Pancreas (tissue), 10 donors: ENCODE results near the gene C2orf68. TPM values are rescaled to one million over a fixed set of nuclear protein-coding genes. Genes with fewer than 3 reads are reported as not detected.
"Not testable (repeated sequence)": the region's sequence is repeated elsewhere in the genome, so short reads cannot be mapped to it uniquely, and the experiment has no call there.

Source experiments
- ATAC-seq, 4 donors: fragments of 200-7000 bp; cut with Tn5 transposase; one replicate each; pipeline versions ENCODE4 v1.8.0 to v1.9.1; 2020; ENCODE audit warnings: mild to moderate bottlenecking in 4 of 4, moderate library complexity in 4 of 4
- DNase-seq, 6 donors: peaks; one replicate each; pipeline ENCODE4 v3.0.0-alpha.2; 2020
- FAIRE-seq: peaks from 2 replicates; lab custom pipeline; 2012; peaks lifted over from hg19 to GRCh38; lab: Jason Lieb, UNC
- H3K27ac ChIP-seq, 4 donors: fragments of 200-600 bp; sonication (generic); 1 replicate in 3 of 4; 2 replicates in 1 of 4; pipeline versions ENCODE4 v1.5.0 to v1.8.0; 2020
- H3K27me3 ChIP-seq, 4 donors: fragments of 200-600 bp; one replicate each; pipeline ENCODE4 v1.8.0; 2021
- H3K36me3 ChIP-seq, 3 donors: fragments of 200-600 bp; sonication (generic) in 1 of 3; one replicate each; pipeline versions ENCODE4 v1.5.0 to v1.8.0; 2020 to 2021
- H3K4me1 ChIP-seq, 3 donors: fragments of 200-600 bp; one replicate each; pipeline ENCODE4 v1.8.0; 2021
- H3K4me3 ChIP-seq, 4 donors: fragments of 200-600 bp; sonication (generic) in 2 of 4; one replicate each; pipeline versions ENCODE4 v1.5.0 to v1.8.0; 2020 to 2021
- H3K9me3 ChIP-seq, 4 donors: fragments of 200-600 bp; one replicate each; pipeline ENCODE4 v1.8.0; 2021
- CTCF ChIP-seq, 4 donors: fragments of 200-600 bp; sonication (generic) in 3 of 4; IDR thresholded peaks; one replicate each; pipeline versions ENCODE4 v1.5.0 to v1.8.0; 2021; ENCODE audit warnings: antibody characterized with exemption in 4 of 4
- WGBS, 2 donors: extraction: QIAGEN DNeasy Blood & Tissue Kit; methylation state at CpG; one replicate each; pipeline ENCODE4 v1.1.7; 2013; 5-methylcytosine and 5-hydroxymethylcytosine counted together
- intact Hi-C, 3 donors: fragments of 100-400 bp; cut with DNase I; formaldehyde crosslinking; loops; one replicate each; pipeline versions ENCODE4 v1.11.1 to v1.14.2; 2022
- polyA plus RNA-seq, 2 donors: library from polyadenylated mRNA; stranded (reverse); fragments of 200-250 nt; gene quantifications; one replicate each; pipeline ENCODE4 v1.2.3, GENCODE V29; 2013
- total RNA-seq, 6 donors: library from RNA; stranded (reverse); fragmentation: NEBNext Ultra II Directional in 4 of 6; extraction: Animal tissue kit (Norgen Biotek cat#: 25700) in 4 of 6; gene quantifications; one replicate each; pipeline versions ENCODE4 v1.2.1 to v1.2.4, GENCODE V29; 2021 to 2023
- donor health status: healthy with polysubstance abuse.
- donor health status: DM: no; HTN: no; CAD: no; lungs with moderate emphysema.
- donor health status: DM: no; HTN: no; CAD: no.
- donor health status: control.
- donor health status: control.
- donor health status: Bipolar disorder and iron deficiency.
- donor health status: DM: yes; HTN: yes; CAD: no.
- donor health status: DM: no; HTN: no; CAD: no.
- donor health status: DM: no; HTN: no; CAD: no.
- donor health status: DM: yes; HTN: yes; CAD: no.

Gene C2orf68
- total and polyA plus RNA-seq, 8 donors, result 12.3 to 33.1 (median 15.8) TPM

- Histone ChIP-seq H3K27me3 (no peaks in the 10 kb centered on the region), H3K4me1 (peaks cover 0 to 15% (median 9%) of the 10 kb centered on the region in 3 donors), H3K4me3 (no peak overlapping the region), H3K36me3 (no peaks in the 10 kb centered on the region), H3K9me3 (no peaks in the 10 kb centered on the region), H3K27ac (no peak overlapping the region)
- FAIRE-seq, result no peak
- no peak for TF ChIP-seq CTCF (IDR thresholded peaks at IDR 0.05)
- WGBS, 2 donors, result 85 to 87% methylated on average over 5 of the region's 5 CpGs
- DNase-seq, result no peak
- no peak for ATAC-seq
- intact Hi-C loops, result no loop called here
Measured at GRCh38 chr2:85564144-85564563, 47.7 kb downstream of the C2orf68 start.

GRCh38 chr2:85561280-85562212, 50.3 kb downstream of the C2orf68 start, which contains the start of gene GGCX:
TSS of gene GGCX (minus strand) at chr2:85561493. CDS start at chr2:85561428, 65 bp downstream.
- Histone ChIP-seq H3K4me1 (peaks cover 0 to 15% (median 9%) of the 10 kb centered on the region in 3 donors), H3K27ac (peak within 1 kb of the TSS; percentile 80 to 87 (median 84)), H3K9me3 (no peaks in the 10 kb centered on the region), H3K4me3 (peak within 1 kb of the TSS; percentile 45 to 86 (median 76)), H3K36me3 (no peaks in the 10 kb centered on the region), H3K27me3 (no peaks in the 10 kb centered on the region)
- ATAC-seq (peak; percentile 96 to 98 (median 96)), DNase-seq (peak; percentile 95 to 98 (median 96)), FAIRE-seq (no peak)
- TF ChIP-seq CTCF (IDR thresholded peaks at IDR 0.05), result no peak
- 2 to 3% methylated on average over 63 to 64 of the region's 64 CpGs for WGBS, 2 donors
- intact Hi-C loops, result no loop called here

- Histone ChIP-seq H3K4me1 (peaks cover 0 to 15% (median 9%) of the 10 kb centered on the region in 3 donors), H3K27ac (peak overlapping the region; percentile 80 to 87 (median 84)), H3K4me3 (peak overlapping the region; percentile 45 to 86 (median 76)), H3K27me3 (no peaks in the 10 kb centered on the region), H3K9me3 (no peaks in the 10 kb centered on the region), H3K36me3 (no peaks in the 10 kb centered on the region)
- no peak for TF ChIP-seq CTCF (IDR thresholded peaks at IDR 0.05)
- FAIRE-seq (no peak), DNase-seq (no peak), ATAC-seq (peak; percentile 7 to 36 (median 23))
- intact Hi-C loops, result no loop called here
- WGBS, 2 donors, result 1% methylated on average over 14 of the region's 14 CpGs
Measured at GRCh38 chr2:85560812-85561279, 51.0 kb downstream of the C2orf68 start.

GRCh38 chr2:85560403-85560726, 51.5 kb downstream of the C2orf68 start:
- DNase-seq, H3K27me3 ChIP-seq, H3K9me3 ChIP-seq, intact Hi-C loops, ATAC-seq, H3K36me3 ChIP-seq, FAIRE-seq: not testable (repeated sequence)
- H3K4me1 ChIP-seq, result peaks cover 0 to 15% (median 9%) of the 10 kb centered on the region in 3 donors
- peak overlapping the region in 3 of 4 donors; percentile 45 to 86 (median 81) for H3K4me3 ChIP-seq
- WGBS, 2 donors, result 41 to 44% methylated on average over 12 of the region's 12 CpGs
- peak overlapping the region in 1 of 4 donors; percentile 83 for H3K27ac ChIP-seq

GRCh38 chr2:85558160-85558559, 53.7 kb downstream of the C2orf68 start:
- Histone ChIP-seq H3K27ac (no peak overlapping the region), H3K4me3 (no peak overlapping the region), H3K4me1 (peaks cover 0 to 15% (median 9%) of the 10 kb centered on the region in 3 donors), H3K36me3 (peaks cover 0 to 18% (median 2%) of the 10 kb centered on the region in 3 donors), H3K27me3 (no peaks in the 10 kb centered on the region), H3K9me3 (no peaks in the 10 kb centered on the region)
- ATAC-seq, result no peak
- no peak for DNase-seq
- intact Hi-C loops, result loop anchor here in 1 of 3 donors (10.0 kb wide), 1 partner anchor 133 kb away; no protein-coding TSS in a partner anchor
- no peak for TF ChIP-seq CTCF (IDR thresholded peaks at IDR 0.05)
- 88 to 90% methylated on average over 1 of the region's 1 CpG for WGBS, 2 donors
- FAIRE-seq, result no peak
